Measurements from ENCODE around the gene TM7SF3.
A peak's percentile ranks its signal among the peaks of the same experiment; 100 is the strongest.

The TM7SF3 gene

GRCh38 chr12:27014859-27015729 lies 910 bp upstream of the TM7SF3 start:
- peak; percentile 10 for DNase-seq (ENCODE audit: low spot score)

- peak; percentile 23 for DNase-seq (ENCODE audit: low spot score)
Measured at GRCh38 chr12:27013611-27014084, 536 bp downstream of the TM7SF3 start.

- DNase-seq (ENCODE audit: low spot score): no peak
Measured at GRCh38 chr12:27012982-27013255, 1.3 kb downstream of the TM7SF3 start.

- DNase-seq (ENCODE audit: low spot score): peak; percentile 63
Measured at GRCh38 chr12:27012239-27012981, 1.8 kb downstream of the TM7SF3 start.

- DNase-seq (ENCODE audit: low spot score): no peak
Measured at GRCh38 chr12:27009881-27010301, 4.3 kb downstream of the TM7SF3 start.

GRCh38 chr12:27008081-27008480 lies 6.1 kb downstream of the TM7SF3 start:
- DNase-seq (ENCODE audit: low spot score): no peak

- DNase-seq (ENCODE audit: low spot score): no peak
Measured at GRCh38 chr12:27006797-27007467, 7.3 kb downstream of the TM7SF3 start.

GRCh38 chr12:27005495-27005894 lies 8.7 kb downstream of the TM7SF3 start:
- no peak for DNase-seq (ENCODE audit: low spot score)

- DNase-seq (ENCODE audit: low spot score): no peak
Measured at GRCh38 chr12:27003421-27004381, 10.5 kb downstream of the TM7SF3 start.

GRCh38 chr12:27002141-27002540 lies 12.0 kb downstream of the TM7SF3 start:
- DNase-seq (ENCODE audit: low spot score): no peak

GRCh38 chr12:27001663-27002062 lies 12.5 kb downstream of the TM7SF3 start:
- no peak for DNase-seq (ENCODE audit: low spot score)

GRCh38 chr12:27000961-27001360 lies 13.2 kb downstream of the TM7SF3 start:
- DNase-seq (ENCODE audit: low spot score): no peak

GRCh38 chr12:26997003-26997402 lies 17.2 kb downstream of the TM7SF3 start:
- no peak for DNase-seq (ENCODE audit: low spot score)

- DNase-seq (ENCODE audit: low spot score): no peak
Measured at GRCh38 chr12:26995706-26996105, 18.5 kb downstream of the TM7SF3 start.

- no peak for DNase-seq (ENCODE audit: low spot score)
Measured at GRCh38 chr12:26994109-26994508, 20.1 kb downstream of the TM7SF3 start.

- DNase-seq (ENCODE audit: low spot score): no peak
Measured at GRCh38 chr12:26991826-26992225, 22.4 kb downstream of the TM7SF3 start.

GRCh38 chr12:26989873-26990272 lies 24.3 kb downstream of the TM7SF3 start:
- no peak for DNase-seq (ENCODE audit: low spot score)

GRCh38 chr12:26988703-26989102 lies 25.5 kb downstream of the TM7SF3 start:
- DNase-seq (ENCODE audit: low spot score): no peak

- DNase-seq (ENCODE audit: low spot score): peak; percentile 63
Measured at GRCh38 chr12:26987634-26988424, 26.4 kb downstream of the TM7SF3 start.

GRCh38 chr12:26982866-26983265 lies 31.3 kb downstream of the TM7SF3 start:
- DNase-seq (ENCODE audit: low spot score): no peak

- DNase-seq (ENCODE audit: low spot score): no peak
Measured at GRCh38 chr12:26979733-26980132, 34.5 kb downstream of the TM7SF3 start.

Data from Ammon's horn (tissue), 1 donor.